GM19468 (cell line): ENCODE results near the gene CTDNEP1.

ENCODE experiments used
- ATAC-seq: cut with Tn5 transposase; IDR thresholded peaks from one replicate; pipeline ENCODE4 v1.9.1; 2021; ENCODE audit warnings: mild to moderate bottlenecking, moderate library complexity, moderate number of reproducible peaks; ENCODE audit not compliant: unreplicated experiment; ENCODE audit errors: extremely low read depth

CTDNEP1 gene

GRCh38 chr17:7203391-7203790 lies 48.1 kb downstream of the CTDNEP1 start:
- no peak for ATAC-seq

DNA sequence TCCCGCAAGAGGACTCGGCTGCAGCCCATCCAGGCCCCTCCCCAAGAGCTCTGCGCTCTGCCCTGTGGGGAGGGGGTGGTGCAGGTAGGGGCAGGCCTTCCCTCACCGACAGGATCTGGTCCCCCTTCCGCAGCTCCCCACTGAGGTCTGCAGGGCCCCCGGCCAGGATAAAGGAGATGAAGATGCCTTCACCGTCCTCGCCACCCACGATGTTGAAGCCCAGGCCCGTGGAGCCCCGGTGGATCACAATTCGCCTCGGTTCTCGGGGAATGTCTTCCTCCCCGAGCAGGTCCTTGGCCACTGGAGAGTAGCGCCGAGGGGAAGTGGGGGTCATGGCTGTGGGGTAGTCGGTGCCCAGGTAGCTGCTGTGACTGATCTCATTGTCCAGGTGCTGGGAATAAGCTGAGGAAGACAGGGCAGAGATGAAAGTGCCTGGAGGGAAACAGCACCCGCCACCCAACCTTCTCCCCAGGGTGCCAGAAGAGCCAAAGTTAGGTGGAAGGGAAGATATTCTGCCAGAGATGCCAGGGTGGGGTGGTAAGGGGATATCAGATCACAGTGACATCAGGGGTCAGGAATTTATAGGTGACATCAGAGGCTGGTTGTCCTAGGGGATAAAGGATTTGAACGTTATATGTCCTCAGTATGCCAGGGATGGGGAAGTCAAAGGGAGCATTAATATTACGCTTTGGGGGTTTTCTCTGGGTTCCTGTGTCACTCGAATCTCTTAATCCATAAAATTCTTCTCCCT lies 54.7 kb downstream of the CTDNEP1 start:
- no peak for ATAC-seq

GRCh38 chr17:7195971-7196370 lies 55.6 kb downstream of the CTDNEP1 start:
- no peak for ATAC-seq
